ENCODE data around the gene SAXO2. TPM values are rescaled to one million over a fixed set of nuclear protein-coding genes. Genes with fewer than 3 reads are reported as not detected.
"Not testable (repeated sequence)": the region's sequence is repeated elsewhere in the genome, so short reads cannot be mapped to it uniquely, and the experiment has no call there.

Gene SAXO2
- total RNA-seq, 1 donor from 2014 or later = 4.1 TPM

DNA sequence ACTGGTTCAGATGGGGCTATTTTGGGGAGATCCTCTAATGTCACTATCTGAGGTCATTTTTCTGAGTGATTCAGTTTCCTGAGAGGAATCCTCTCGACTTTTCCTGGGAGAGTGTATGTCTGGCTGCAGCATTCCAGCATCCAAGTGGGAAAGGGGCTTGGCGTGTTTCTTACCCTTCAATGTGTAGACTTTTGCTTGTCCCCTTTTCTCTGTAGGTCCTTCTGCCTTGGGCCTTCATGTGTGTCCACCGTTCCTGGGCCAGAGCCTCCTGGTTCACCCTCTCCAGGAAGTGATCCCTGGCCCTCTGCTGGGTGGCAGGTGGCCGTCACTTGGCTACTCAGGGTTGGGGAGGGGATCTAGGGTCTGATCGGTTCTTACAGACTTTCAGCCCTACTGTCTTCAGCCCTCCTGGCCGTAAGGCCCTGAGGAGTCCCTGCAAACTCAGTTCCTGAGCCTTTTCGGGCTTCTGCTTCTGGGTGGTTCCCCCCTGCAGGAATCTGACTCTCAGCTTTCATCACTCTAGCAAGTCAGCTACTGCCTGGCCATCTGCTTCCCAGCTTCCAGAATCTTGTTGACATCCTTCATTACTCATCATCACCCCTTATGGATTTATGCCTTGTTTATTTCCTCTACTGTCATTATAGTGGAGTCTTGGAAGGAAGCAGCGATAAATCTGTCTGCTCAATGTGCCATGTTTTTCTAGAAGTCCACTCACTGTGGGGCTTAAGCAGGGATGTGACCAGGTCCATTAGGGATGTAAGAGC is 50.1 kb downstream of the SAXO2 start:
- FAIRE-seq (no peak), DNase-seq (ENCODE audit: low spot score in 2 of 2) (no peak)

GRCh38 chr15:82313446-82313845 is 50.8 kb downstream of the SAXO2 start:
- DNase-seq (ENCODE audit: low spot score in 2 of 2) (no peak), FAIRE-seq (no peak)

- DNase-seq (ENCODE audit: low spot score in 2 of 2); FAIRE-seq: not testable (repeated sequence)
Observed at GRCh38 chr15:82313951-82314768, 51.5 kb downstream of the SAXO2 start.

GRCh38 chr15:82314769-82315518 is 52.3 kb downstream of the SAXO2 start:
- FAIRE-seq (no peak), DNase-seq (ENCODE audit: low spot score in 2 of 2) (no peak)

GRCh38 chr15:82315519-82316246 is 53.1 kb downstream of the SAXO2 start:
- DNase-seq (ENCODE audit: low spot score in 2 of 2) (no peak), FAIRE-seq (no peak)

GRCh38 chr15:82316247-82317090 is 53.9 kb downstream of the SAXO2 start:
- not testable (repeated sequence) for FAIRE-seq; DNase-seq (ENCODE audit: low spot score in 2 of 2)

GRCh38 chr15:82317091-82317489 is 54.5 kb downstream of the SAXO2 start:
- FAIRE-seq (no peak), DNase-seq (ENCODE audit: low spot score in 2 of 2) (no peak)

- FAIRE-seq; DNase-seq (ENCODE audit: low spot score in 2 of 2): not testable (repeated sequence)
Observed at GRCh38 chr15:82317516-82317915, 54.9 kb downstream of the SAXO2 start.

DNA sequence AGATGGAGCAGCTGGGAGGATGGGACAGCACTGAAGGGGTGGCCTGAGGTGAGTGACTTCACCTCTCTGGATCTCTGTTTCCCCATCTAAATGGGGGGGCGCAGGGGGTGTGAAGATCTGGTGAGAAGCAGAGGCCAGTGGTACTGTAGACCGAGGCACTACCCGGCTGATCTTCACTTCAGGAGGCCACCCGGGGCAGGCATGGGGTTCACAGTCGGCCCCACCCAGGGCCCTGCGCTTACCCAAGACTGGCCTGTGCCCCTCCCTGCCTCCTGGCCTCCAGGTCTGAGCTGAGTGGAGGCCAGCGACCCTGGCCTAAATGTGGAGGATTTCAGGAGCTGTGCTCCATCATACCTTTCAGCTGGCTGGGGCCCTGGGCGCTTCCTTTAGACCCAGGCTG is 55.7 kb downstream of the SAXO2 start:
- DNase-seq (ENCODE audit: low spot score in 2 of 2); FAIRE-seq: not testable (repeated sequence)

DNA sequence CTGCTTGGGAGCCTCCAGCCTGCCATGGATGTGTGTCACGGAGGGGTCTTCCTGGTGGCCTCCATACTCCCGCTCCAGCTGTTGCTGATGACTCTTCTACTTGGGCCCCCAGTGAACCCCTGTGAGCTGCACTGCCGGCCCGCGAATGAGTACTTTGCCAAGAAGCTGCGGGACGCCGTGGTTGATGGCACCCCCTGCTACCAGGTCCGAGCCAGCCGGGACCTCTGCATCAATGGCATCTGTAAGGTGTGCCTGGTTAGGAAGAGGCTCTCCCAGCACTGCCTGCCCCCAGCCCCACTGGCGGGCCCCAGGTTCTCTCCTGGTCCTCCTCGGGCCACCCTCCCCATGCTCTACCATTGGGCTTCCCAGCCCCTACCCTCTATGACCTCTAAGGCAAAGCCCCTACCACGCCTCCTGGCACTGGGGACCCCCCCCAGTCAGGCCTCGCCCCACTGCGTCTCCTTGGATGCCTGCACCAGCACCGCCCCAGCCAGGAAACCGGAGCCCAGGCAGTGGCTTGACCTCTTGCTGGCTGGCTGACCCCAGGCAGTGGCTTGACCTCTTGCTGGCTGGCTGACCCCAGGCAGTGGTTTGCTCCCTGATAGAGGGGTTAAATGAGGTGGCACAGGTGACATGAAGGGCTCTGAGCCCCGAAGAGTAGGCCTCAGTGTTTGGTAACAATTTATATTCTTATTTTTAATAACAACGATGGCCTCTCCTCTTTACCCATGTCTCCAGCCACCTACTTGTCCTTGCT is 57.1 kb downstream of the SAXO2 start:
- FAIRE-seq; DNase-seq (ENCODE audit: low spot score in 2 of 2): not testable (repeated sequence)

GRCh38 chr15:82320861-82321260 is 58.2 kb downstream of the SAXO2 start:
- FAIRE-seq; DNase-seq (ENCODE audit: low spot score in 2 of 2): not testable (repeated sequence)

DNA sequence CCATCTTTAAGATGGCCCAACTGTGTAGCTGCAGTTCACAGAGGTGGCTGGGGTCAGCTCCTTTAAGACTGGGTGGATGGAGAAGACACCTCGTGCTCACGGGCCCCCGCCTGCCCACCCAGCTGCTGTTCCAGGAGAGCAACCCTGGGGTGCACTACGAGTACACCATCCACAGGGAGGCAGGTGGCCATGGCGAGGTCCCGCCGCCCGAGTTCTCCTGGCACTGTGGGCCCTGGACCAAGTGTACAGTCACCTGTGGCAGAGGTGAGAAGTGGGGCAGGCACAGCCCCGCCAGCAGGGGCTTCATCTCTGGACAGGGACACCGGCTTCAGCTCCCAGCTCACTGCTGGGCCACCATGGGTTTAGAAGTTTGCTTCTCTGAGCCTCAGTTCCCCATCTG is 59.9 kb downstream of the SAXO2 start:
- DNase-seq (ENCODE audit: low spot score in 2 of 2) = not testable (repeated sequence)

GRCh38 chr15:82324831-82325230 is 62.2 kb downstream of the SAXO2 start:
- not testable (repeated sequence) for FAIRE-seq; DNase-seq (ENCODE audit: low spot score in 2 of 2)

More for the DNA sequence above, 59.9 kb downstream of the SAXO2 start:
- not testable (repeated sequence) for FAIRE-seq

DNA sequence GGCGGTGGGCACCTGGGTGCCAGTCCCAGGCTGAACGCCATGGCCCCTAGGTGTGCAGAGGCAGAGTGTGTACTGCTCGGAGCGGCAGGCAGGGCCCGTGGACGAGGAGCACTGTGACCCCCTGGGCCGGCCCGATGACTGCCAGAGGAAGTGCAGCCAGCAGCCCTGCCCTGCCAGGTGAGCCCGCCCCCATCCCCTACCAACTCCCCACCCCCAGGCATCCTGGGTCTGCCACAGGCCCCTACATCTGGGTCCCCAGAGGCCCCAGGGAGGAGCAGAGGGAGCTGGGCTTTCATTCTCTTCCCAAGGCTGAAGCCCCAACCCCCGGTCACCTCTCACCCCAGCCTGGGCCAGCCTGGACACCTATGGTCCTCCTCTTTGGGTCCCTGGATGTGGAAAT is 63.0 kb downstream of the SAXO2 start:
- FAIRE-seq; DNase-seq (ENCODE audit: low spot score in 2 of 2): not testable (repeated sequence)

DNA sequence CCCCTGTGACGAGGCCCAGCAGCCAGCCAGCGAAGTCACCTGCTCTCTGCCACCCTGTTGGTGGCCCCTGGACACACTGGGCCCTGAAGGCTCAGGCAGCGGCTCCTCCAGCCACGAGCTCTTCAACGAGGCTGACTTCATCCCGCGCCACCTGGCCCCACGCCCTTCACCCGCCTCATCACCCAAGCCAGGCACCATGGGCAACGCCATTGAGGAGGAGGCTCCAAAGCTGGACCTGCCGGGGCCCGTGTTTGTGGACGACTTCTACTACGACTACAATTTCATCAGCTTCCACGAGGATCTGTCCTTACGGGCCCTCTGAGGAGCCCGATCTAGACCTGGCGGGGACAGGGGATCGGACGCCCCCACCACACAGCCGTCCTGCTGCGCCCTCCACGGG is 64.3 kb downstream of the SAXO2 start:
- FAIRE-seq = not testable (repeated sequence)

DNA sequence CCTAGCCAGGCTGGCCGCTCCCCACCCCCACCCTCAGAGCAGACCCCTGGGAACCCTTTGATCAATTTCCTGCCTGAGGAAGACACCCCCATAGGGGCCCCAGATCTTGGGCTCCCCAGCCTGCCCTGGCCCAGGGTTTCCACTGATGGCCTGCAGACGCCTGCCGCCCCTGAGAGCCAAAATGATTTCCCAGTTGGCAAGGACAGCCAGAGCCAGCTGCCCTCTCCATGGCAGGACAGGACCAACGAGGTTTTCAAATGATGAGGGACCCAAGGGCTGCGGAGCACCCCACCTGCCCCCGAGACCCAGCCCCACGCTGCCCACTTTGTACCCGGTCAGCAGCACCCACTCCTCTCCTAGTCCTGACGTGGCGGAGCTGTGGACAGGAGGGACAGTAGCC is 64.8 kb downstream of the SAXO2 start:
- not testable (repeated sequence) for DNase-seq (ENCODE audit: low spot score in 2 of 2); FAIRE-seq

More for the DNA sequence above, 64.3 kb downstream of the SAXO2 start:
- DNase-seq (ENCODE audit: low spot score in 2 of 2) = not testable (repeated sequence)

GRCh38 chr15:82329039-82329438 is 66.4 kb downstream of the SAXO2 start:
- not testable (repeated sequence) for FAIRE-seq; DNase-seq (ENCODE audit: low spot score in 2 of 2)

DNA sequence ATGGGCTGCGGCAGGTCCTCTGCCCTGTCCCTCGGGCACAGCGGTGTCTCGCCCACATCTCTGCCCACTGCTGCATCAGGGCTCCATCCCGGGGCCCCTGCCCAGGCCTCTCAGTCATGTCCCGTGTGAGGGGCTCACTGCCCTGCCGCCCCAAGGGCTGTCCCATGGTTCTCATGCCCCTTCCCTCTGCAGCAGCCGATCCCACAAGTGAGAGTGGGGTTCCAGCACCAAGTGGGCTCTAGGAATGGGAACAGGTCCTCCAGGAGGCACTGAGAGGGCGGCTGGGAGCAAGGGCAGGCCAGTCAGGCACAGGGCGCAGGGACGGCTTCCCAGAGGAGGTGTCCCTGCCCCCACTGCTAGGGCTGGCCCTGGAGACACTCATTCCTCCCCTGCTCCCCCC is 68.3 kb downstream of the SAXO2 start:
- FAIRE-seq; DNase-seq (ENCODE audit: low spot score in 2 of 2): not testable (repeated sequence)
